Nephron progenitor cell (in vitro differentiated cells): ENCODE measurements around the gene LRRC37B.

Source experiments
- DNase-seq: peaks from one replicate; pipeline ENCODE4 v3.0.0; 2021
- H3K27ac Mint-ChIP-seq: 2 replicates; pipeline ENCODE4 v1.8.0; 2021; ENCODE audit warnings: mild to moderate bottlenecking, moderate library complexity, mixed read lengths
- H3K27me3 Mint-ChIP-seq: 2 replicates; pipeline ENCODE4 v1.8.0; 2021; ENCODE audit warnings: mild to moderate bottlenecking, low read depth, mixed read lengths; ENCODE audit not compliant: poor library complexity
- H3K36me3 Mint-ChIP-seq: 2 replicates; pipeline ENCODE4 v1.8.0; 2021; ENCODE audit warnings: low read depth, mixed read lengths
- H3K4me1 Mint-ChIP-seq: 2 replicates; pipeline ENCODE4 v1.8.0; 2021; ENCODE audit warnings: mixed read lengths
- H3K4me3 Mint-ChIP-seq: 2 replicates; pipeline ENCODE4 v1.8.0; 2021; ENCODE audit warnings: mild to moderate bottlenecking, moderate library complexity, mixed read lengths
- H3K9me3 Mint-ChIP-seq: 2 replicates; pipeline ENCODE4 v1.8.0; 2021; ENCODE audit warnings: mild to moderate bottlenecking, moderate library complexity, mixed read lengths
- TF ChIP-seq, protein P1 (sequence below): fragments of 200-600 bp; sonication (generic); IDR thresholded peaks from 2 replicates; pipeline ENCODE4 v1.5.0; 2021; ENCODE audit warnings: antibody characterized with exemption

Gene LRRC37B

DNA sequence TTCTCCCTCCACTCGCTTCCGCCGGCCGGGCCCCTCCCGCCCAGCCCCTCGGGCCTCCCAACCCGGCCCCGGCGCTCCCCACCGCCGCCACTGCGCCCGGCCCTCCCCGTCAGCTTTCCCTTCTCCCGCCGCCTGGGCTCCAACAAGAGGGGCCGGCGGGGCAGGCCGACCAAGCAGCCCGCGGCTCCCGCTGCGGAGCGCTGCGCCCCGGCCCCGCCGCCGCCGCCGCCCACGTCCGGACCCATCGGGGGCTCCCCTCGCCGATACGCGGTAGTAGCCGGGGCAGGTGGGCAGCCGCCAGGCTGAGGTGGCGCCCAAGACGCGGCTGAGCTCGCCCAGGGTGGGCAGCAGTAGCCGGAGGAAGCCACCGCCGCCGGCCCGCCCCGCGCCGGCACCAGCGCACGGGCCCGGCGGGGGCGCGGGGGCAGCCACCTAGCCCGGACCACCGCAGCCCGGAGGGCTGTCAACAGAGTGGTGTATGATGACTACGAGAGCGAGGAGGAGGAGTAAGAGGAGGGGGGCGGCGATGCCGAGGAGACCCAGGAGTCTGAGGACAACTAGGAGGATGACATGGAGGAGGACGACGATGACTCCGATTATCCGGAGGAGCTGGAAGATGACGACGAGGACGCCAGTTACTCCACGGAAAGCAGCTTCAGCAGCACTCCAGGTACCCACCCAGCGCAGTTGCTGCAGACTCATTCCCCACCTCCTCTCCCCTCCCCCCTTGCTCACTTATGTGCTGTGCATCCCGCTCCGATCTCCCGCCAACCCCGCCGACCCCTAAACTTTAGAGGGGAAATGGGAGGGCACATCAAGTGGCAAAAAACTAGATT lies 498 bp downstream of the LRRC37B start:
- H3K36me3 Mint-ChIP-seq: peaks cover 26% of the 10 kb centered on the region

DNA sequence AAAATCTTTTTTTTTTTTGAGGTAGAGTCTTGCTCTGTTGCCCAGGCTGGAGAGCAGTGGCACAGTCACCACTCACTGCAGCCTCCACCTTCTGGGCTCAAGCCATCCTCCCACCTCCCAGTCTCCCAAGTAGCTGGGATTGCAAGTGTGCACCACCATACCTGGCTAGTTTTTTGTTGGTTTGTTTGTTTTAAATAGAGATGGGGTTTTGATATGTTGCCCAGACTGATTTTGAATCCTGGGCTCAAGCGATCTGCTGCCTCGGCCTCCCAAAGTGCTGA lies 2.0 kb downstream of the LRRC37B start:
- Mint-ChIP-seq H3K36me3 (peaks cover 33% of the 10 kb centered on the region), H3K4me3 (peak overlapping the region; percentile 91), H3K4me1 (peaks cover 28% of the 10 kb centered on the region), H3K27me3 (peaks cover 14% of the 10 kb centered on the region), H3K27ac (no peak overlapping the region), H3K9me3 (peaks cover 16% of the 10 kb centered on the region)
- no peak for DNase-seq
- TF ChIP-seq, protein P1, sequence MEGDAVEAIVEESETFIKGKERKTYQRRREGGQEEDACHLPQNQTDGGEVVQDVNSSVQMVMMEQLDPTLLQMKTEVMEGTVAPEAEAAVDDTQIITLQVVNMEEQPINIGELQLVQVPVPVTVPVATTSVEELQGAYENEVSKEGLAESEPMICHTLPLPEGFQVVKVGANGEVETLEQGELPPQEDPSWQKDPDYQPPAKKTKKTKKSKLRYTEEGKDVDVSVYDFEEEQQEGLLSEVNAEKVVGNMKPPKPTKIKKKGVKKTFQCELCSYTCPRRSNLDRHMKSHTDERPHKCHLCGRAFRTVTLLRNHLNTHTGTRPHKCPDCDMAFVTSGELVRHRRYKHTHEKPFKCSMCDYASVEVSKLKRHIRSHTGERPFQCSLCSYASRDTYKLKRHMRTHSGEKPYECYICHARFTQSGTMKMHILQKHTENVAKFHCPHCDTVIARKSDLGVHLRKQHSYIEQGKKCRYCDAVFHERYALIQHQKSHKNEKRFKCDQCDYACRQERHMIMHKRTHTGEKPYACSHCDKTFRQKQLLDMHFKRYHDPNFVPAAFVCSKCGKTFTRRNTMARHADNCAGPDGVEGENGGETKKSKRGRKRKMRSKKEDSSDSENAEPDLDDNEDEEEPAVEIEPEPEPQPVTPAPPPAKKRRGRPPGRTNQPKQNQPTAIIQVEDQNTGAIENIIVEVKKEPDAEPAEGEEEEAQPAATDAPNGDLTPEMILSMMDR: no peak

More for the DNA sequence above, 498 bp downstream of the LRRC37B start:
- Mint-ChIP-seq H3K27me3 (peaks cover 14% of the 10 kb centered on the region), H3K27ac (peak overlapping the region; percentile 71), H3K4me3 (peak overlapping the region; percentile 91), H3K4me1 (peaks cover 28% of the 10 kb centered on the region), H3K9me3 (peaks cover 6% of the 10 kb centered on the region)
- DNase-seq: no peak
- TF ChIP-seq, protein P1: no peak

DNA sequence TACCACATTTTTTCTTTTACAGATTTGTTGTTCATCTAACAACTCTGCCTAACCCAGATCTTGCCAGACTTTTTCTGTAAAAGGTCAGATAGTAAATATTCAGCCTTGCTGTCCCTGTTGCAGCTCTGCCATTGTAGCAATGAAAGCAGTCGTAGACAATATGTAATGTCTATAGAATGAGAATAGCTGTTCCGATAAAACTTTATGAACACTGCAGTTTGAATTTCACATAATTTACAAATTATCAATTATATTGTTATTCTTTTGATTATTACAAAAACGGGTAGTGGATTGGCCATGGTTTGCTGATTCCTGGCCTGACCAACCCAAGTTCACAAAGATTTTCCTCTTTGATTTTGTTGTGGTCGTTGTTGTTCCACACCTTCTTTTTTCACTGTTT lies 2.9 kb downstream of the LRRC37B start:
- TF ChIP-seq, protein P1: no peak
- Mint-ChIP-seq H3K27ac (no peak overlapping the region), H3K9me3 (peaks cover 16% of the 10 kb centered on the region), H3K4me1 (peaks cover 30% of the 10 kb centered on the region), H3K4me3 (peak overlapping the region; percentile 91), H3K36me3 (peaks cover 35% of the 10 kb centered on the region), H3K27me3 (peaks cover 14% of the 10 kb centered on the region)
- DNase-seq: no peak

DNA sequence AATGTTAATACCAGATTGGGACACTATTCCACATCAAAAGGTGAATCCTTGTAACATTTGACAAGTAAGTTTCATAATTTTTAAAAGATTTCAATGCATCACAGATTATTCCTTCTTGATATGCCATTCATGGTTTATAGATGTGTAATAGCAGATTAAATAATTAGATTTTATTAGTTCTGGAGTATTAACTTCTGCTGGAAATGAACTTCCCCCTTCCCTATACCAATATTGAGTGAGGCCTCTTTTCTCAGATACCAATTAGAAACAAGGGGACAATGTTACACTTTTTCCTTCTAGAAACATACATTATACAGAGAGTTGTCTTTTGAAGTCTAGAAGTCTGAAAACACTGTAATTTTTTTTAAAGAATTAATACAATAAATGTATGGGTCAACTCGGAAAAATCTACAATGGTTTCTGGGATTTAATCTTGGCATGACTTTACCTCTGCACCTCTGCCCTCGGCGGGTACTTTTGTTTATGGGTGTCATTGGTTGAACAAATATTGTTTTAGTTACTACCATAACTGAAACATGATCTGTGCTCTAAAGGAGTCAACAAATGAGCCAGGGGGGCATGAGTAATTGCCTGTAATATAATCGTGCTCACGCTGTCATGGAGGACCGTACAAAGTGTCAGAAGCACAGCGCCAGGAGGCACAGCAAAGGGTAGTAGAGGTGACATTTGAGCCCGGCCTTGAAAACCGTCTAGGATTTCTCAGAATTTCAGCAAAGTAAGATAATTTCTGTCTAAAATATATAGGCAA lies 8.2 kb downstream of the LRRC37B start:
- peaks cover 55% of the 10 kb centered on the region for H3K36me3 Mint-ChIP-seq
- peaks cover 52% of the 10 kb centered on the region for H3K4me1 Mint-ChIP-seq
- H3K9me3 Mint-ChIP-seq: peaks cover 16% of the 10 kb centered on the region
- peak overlapping the region; percentile 29 for H3K4me3 Mint-ChIP-seq
- peaks cover 3% of the 10 kb centered on the region for H3K27me3 Mint-ChIP-seq
- TF ChIP-seq, protein P1: no peak
- H3K27ac Mint-ChIP-seq: peak overlapping the region; percentile 91
- DNase-seq: peak; percentile 31

DNA sequence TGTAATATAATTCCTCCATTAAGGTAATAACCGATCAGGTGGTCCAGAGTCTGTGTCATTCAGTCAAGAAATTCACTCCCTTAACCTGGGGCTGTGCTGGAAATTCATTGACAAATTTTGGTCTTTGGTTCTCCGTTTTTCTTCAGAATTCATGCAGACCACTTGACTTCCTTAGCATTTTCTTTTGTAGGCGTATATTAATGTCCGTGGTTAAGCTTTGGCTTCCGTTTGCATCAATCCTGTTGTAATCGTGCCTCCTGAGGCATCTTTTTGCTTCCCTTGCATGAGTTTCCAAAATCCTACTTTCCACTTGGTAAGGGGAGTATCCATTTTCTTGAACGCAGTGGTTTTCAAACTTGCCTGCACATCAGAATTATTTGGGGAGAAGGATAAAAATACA lies 9.0 kb downstream of the LRRC37B start:
- Mint-ChIP-seq H3K27ac (peak overlapping the region; percentile 44), H3K36me3 (peaks cover 50% of the 10 kb centered on the region), H3K27me3 (peaks cover 3% of the 10 kb centered on the region), H3K4me1 (peaks cover 49% of the 10 kb centered on the region), H3K4me3 (peak overlapping the region; percentile 49), H3K9me3 (peaks cover 16% of the 10 kb centered on the region)
- TF ChIP-seq, protein P1: no peak
- DNase-seq: no peak
